ENCODE data around the gene ZBTB32.

DNA sequence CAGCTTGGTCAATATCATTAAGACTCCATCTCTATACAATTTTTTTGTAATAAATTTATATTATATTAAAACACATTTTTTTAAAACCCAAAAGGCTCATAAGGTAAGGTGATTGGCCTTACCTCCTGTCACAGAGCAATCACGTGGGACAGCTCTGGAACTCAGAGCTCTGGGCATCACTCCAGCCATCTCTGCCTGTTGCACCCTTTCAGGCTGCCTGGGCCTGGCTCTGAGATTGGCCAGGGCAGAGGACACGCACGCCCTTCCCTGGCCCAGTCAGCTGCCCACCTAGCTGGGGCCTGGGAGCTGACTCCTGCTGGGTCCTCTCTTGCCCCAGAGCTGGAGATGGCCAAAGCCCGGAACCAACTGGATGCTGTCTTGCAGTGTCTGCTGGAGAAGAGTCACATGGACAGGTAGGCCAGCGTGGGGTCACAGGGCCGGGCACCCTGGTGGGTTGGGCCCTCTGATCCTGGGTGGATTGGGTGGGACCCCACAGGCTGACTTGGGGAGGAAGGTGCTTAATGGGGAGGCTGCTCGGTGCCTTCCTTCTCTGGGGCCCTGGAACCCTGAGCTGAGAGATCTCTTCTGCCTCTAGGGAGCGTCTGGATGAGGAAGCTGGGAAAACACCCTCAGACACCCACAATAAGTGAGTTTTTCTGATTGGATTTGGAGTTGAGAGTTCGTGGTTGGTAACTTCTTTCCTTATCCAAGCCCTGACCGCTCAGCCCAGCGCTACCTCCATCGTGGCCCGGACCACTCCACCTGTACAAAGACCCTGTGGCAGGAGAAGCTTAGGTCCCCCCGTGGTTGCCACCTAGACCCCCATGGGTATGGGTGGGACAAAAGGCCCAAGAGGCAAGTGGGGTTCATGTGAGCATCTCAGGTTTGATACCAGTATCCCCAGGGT is 47.7 kb downstream of the ZBTB32 start:
- TF ChIP-seq, protein P1, sequence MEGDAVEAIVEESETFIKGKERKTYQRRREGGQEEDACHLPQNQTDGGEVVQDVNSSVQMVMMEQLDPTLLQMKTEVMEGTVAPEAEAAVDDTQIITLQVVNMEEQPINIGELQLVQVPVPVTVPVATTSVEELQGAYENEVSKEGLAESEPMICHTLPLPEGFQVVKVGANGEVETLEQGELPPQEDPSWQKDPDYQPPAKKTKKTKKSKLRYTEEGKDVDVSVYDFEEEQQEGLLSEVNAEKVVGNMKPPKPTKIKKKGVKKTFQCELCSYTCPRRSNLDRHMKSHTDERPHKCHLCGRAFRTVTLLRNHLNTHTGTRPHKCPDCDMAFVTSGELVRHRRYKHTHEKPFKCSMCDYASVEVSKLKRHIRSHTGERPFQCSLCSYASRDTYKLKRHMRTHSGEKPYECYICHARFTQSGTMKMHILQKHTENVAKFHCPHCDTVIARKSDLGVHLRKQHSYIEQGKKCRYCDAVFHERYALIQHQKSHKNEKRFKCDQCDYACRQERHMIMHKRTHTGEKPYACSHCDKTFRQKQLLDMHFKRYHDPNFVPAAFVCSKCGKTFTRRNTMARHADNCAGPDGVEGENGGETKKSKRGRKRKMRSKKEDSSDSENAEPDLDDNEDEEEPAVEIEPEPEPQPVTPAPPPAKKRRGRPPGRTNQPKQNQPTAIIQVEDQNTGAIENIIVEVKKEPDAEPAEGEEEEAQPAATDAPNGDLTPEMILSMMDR (IDR thresholded peaks at IDR 0.05), result no peak
- TF ChIP-seq EZH2 (IDR thresholded peaks at IDR 0.05), result no peak
- TF ChIP-seq EZH2phosphoT487 (IDR thresholded peaks at IDR 0.05), result no peak
